ENCODE data around the gene PLIN1. TPM values are rescaled to one million over a fixed set of nuclear protein-coding genes. Genes with fewer than 3 reads are reported as not detected.

The PLIN1 gene
- total RNA-seq, 1 experiment from 2014 or later = not detected

GRCh38 chr15:89664441-89665350 is 14.5 kb downstream of the PLIN1 start:
- Histone ChIP-seq H3K4me1 (ENCODE audit: low read length) (no peaks in the 10 kb centered on the region), H4K20me1 (ENCODE audit: insufficient read depth, low read depth, low read length) (no peaks in the 10 kb centered on the region), H3K4me3 (ENCODE audit: low read length) (no peak overlapping the region), H2AFZ (ENCODE audit: low read length) (no peak overlapping the region), H3K4me2 (ENCODE audit: low read depth, low read length, poor library complexity, severe bottlenecking) (no peak overlapping the region), H3K27ac (ENCODE audit: low read length) (no peak overlapping the region), H3K36me3 (ENCODE audit: insufficient read depth, low read length) (no peaks in the 10 kb centered on the region), H3K9me2 (replicated peaks; ENCODE audit: insufficient read depth, low read length) (no peaks in the 10 kb centered on the region), H3K79me2 (ENCODE audit: low read length) (no peaks in the 10 kb centered on the region), H3K9me3 (ENCODE audit: low read length) (no peaks in the 10 kb centered on the region), H3K9ac (ENCODE audit: low read length) (no peak overlapping the region), H3K27me3 (ENCODE audit: low read length) (no peaks in the 10 kb centered on the region)
- DNase-seq = no peak

GRCh38 chr15:89662893-89663626 is 16.1 kb downstream of the PLIN1 start:
- no peak overlapping the region for H3K9ac ChIP-seq (ENCODE audit: low read length)
- no peak overlapping the region for H2AFZ ChIP-seq (ENCODE audit: low read length)
- H3K4me1 ChIP-seq (ENCODE audit: low read length) = no peaks in the 10 kb centered on the region
- no peaks in the 10 kb centered on the region for H3K9me3 ChIP-seq (ENCODE audit: low read length)
- no peaks in the 10 kb centered on the region for H3K79me2 ChIP-seq (ENCODE audit: low read length)
- H3K9me2 ChIP-seq (replicated peaks; ENCODE audit: insufficient read depth, low read length) = no peaks in the 10 kb centered on the region
- no peaks in the 10 kb centered on the region for H4K20me1 ChIP-seq (ENCODE audit: insufficient read depth, low read depth, low read length)
- H3K4me3 ChIP-seq (ENCODE audit: low read length) = no peak overlapping the region
- H3K36me3 ChIP-seq (ENCODE audit: insufficient read depth, low read length) = no peaks in the 10 kb centered on the region
- no peaks in the 10 kb centered on the region for H3K27me3 ChIP-seq (ENCODE audit: low read length)
- DNase-seq = no peak
- H3K4me2 ChIP-seq (ENCODE audit: low read depth, low read length, poor library complexity, severe bottlenecking) = no peak overlapping the region
- H3K27ac ChIP-seq (ENCODE audit: low read length) = no peak overlapping the region

GRCh38 chr15:89660556-89660955 is 18.6 kb downstream of the PLIN1 start:
- Histone ChIP-seq H2AFZ (ENCODE audit: low read length) (no peak overlapping the region), H3K4me1 (ENCODE audit: low read length) (no peaks in the 10 kb centered on the region), H3K27me3 (ENCODE audit: low read length) (no peaks in the 10 kb centered on the region), H3K9me2 (replicated peaks; ENCODE audit: insufficient read depth, low read length) (no peaks in the 10 kb centered on the region), H3K9ac (ENCODE audit: low read length) (no peak overlapping the region), H3K4me3 (ENCODE audit: low read length) (no peak overlapping the region), H4K20me1 (ENCODE audit: insufficient read depth, low read depth, low read length) (0 out of 2 replicates have a peak, but pooled peaks cover 3% of the 10 kb centered on the region), H3K36me3 (ENCODE audit: insufficient read depth, low read length) (no peaks in the 10 kb centered on the region), H3K27ac (ENCODE audit: low read length) (no peak overlapping the region), H3K9me3 (ENCODE audit: low read length) (no peaks in the 10 kb centered on the region), H3K79me2 (ENCODE audit: low read length) (no peaks in the 10 kb centered on the region), H3K4me2 (ENCODE audit: low read depth, low read length, poor library complexity, severe bottlenecking) (no peak overlapping the region)
- DNase-seq = no peak

GRCh38 chr15:89659295-89659694 is 19.9 kb downstream of the PLIN1 start:
- Histone ChIP-seq H3K27ac (ENCODE audit: low read length) (no peak overlapping the region), H3K9me2 (replicated peaks; ENCODE audit: insufficient read depth, low read length) (no peaks in the 10 kb centered on the region), H3K4me2 (ENCODE audit: low read depth, low read length, poor library complexity, severe bottlenecking) (no peak overlapping the region), H3K36me3 (ENCODE audit: insufficient read depth, low read length) (no peaks in the 10 kb centered on the region), H3K4me1 (ENCODE audit: low read length) (no peaks in the 10 kb centered on the region), H4K20me1 (ENCODE audit: insufficient read depth, low read depth, low read length) (0 out of 2 replicates have a peak, but pooled peaks cover 3% of the 10 kb centered on the region), H3K27me3 (ENCODE audit: low read length) (no peaks in the 10 kb centered on the region), H3K79me2 (ENCODE audit: low read length) (no peaks in the 10 kb centered on the region), H3K4me3 (ENCODE audit: low read length) (no peak overlapping the region), H3K9me3 (ENCODE audit: low read length) (no peaks in the 10 kb centered on the region), H3K9ac (ENCODE audit: low read length) (no peak overlapping the region), H2AFZ (ENCODE audit: low read length) (no peak overlapping the region)
- DNase-seq = no peak

GRCh38 chr15:89657686-89658200 is 21.4 kb downstream of the PLIN1 start:
- no peaks in the 10 kb centered on the region for H3K4me1 ChIP-seq (ENCODE audit: low read length)
- no peak for DNase-seq
- no peaks in the 10 kb centered on the region for H3K79me2 ChIP-seq (ENCODE audit: low read length)
- no peaks in the 10 kb centered on the region for H3K27me3 ChIP-seq (ENCODE audit: low read length)
- no peaks in the 10 kb centered on the region for H3K36me3 ChIP-seq (ENCODE audit: insufficient read depth, low read length)
- H3K4me3 ChIP-seq (ENCODE audit: low read length) = no peak overlapping the region
- 0 out of 2 replicates have a peak, but pooled peaks cover 3% of the 10 kb centered on the region for H4K20me1 ChIP-seq (ENCODE audit: insufficient read depth, low read depth, low read length)
- no peak overlapping the region for H3K4me2 ChIP-seq (ENCODE audit: low read depth, low read length, poor library complexity, severe bottlenecking)
- no peak overlapping the region for H2AFZ ChIP-seq (ENCODE audit: low read length)
- H3K27ac ChIP-seq (ENCODE audit: low read length) = no peak overlapping the region
- H3K9ac ChIP-seq (ENCODE audit: low read length) = no peak overlapping the region
- no peaks in the 10 kb centered on the region for H3K9me3 ChIP-seq (ENCODE audit: low read length)
- H3K9me2 ChIP-seq (replicated peaks; ENCODE audit: insufficient read depth, low read length) = no peaks in the 10 kb centered on the region

- Histone ChIP-seq H3K36me3 (ENCODE audit: insufficient read depth, low read length) (no peaks in the 10 kb centered on the region), H4K20me1 (ENCODE audit: insufficient read depth, low read depth, low read length) (0 out of 2 replicates have a peak, but pooled peaks cover 3% of the 10 kb centered on the region), H3K27ac (ENCODE audit: low read length) (no peak overlapping the region), H3K9me2 (replicated peaks; ENCODE audit: insufficient read depth, low read length) (no peaks in the 10 kb centered on the region), H2AFZ (ENCODE audit: low read length) (no peak overlapping the region), H3K4me1 (ENCODE audit: low read length) (no peaks in the 10 kb centered on the region), H3K4me3 (ENCODE audit: low read length) (no peak overlapping the region), H3K9ac (ENCODE audit: low read length) (no peak overlapping the region), H3K9me3 (ENCODE audit: low read length) (no peaks in the 10 kb centered on the region), H3K4me2 (ENCODE audit: low read depth, low read length, poor library complexity, severe bottlenecking) (no peak overlapping the region), H3K27me3 (ENCODE audit: low read length) (no peaks in the 10 kb centered on the region), H3K79me2 (ENCODE audit: low read length) (no peaks in the 10 kb centered on the region)
- no peak for DNase-seq
Observed at GRCh38 chr15:89656116-89656815, 22.9 kb downstream of the PLIN1 start.

- Histone ChIP-seq H3K9me3 (ENCODE audit: low read length) (no peaks in the 10 kb centered on the region), H3K9me2 (replicated peaks; ENCODE audit: insufficient read depth, low read length) (no peaks in the 10 kb centered on the region), H3K4me2 (ENCODE audit: low read depth, low read length, poor library complexity, severe bottlenecking) (no peak within 1 kb of the TSS), H3K27ac (ENCODE audit: low read length) (no peak within 1 kb of the TSS), H3K9ac (ENCODE audit: low read length) (no peak within 1 kb of the TSS), H4K20me1 (ENCODE audit: insufficient read depth, low read depth, low read length) (0 out of 2 replicates have a peak, but pooled peaks cover 3% of the 10 kb centered on the region), H3K4me1 (ENCODE audit: low read length) (no peaks in the 10 kb centered on the region), H3K36me3 (ENCODE audit: insufficient read depth, low read length) (no peaks in the 10 kb centered on the region), H3K4me3 (ENCODE audit: low read length) (no peak within 1 kb of the TSS), H2AFZ (ENCODE audit: low read length) (no peak within 1 kb of the TSS), H3K79me2 (ENCODE audit: low read length) (no peaks in the 10 kb centered on the region), H3K27me3 (ENCODE audit: low read length) (no peaks in the 10 kb centered on the region)
- no peak for DNase-seq
Observed at GRCh38 chr15:89654847-89655805, 24.0 kb downstream of the PLIN1 start, which contains the start of gene KIF7. TSS of gene KIF7 (minus strand) at chr15:89655467. CDS start at chr15:89652930, 2,537 bp downstream.
